ENCODE data around the gene TUBGCP2.

Gene TUBGCP2

GRCh38 chr10:133341983-133342382, 33.3 kb upstream of the TUBGCP2 start:
- DNase-seq (ENCODE audit: low spot score) = no peak

GRCh38 chr10:133339708-133340380, 31.2 kb upstream of the TUBGCP2 start:
- no peak for DNase-seq (ENCODE audit: low spot score)

GRCh38 chr10:133338080-133339071, 29.7 kb upstream of the TUBGCP2 start:
- no peak for DNase-seq (ENCODE audit: low spot score)

GRCh38 chr10:133337370-133337725, 28.7 kb upstream of the TUBGCP2 start:
- no peak for DNase-seq (ENCODE audit: low spot score)

GRCh38 chr10:133336577-133337369, 28.1 kb upstream of the TUBGCP2 start, which contains the start of gene CALY:
Gene CALY (minus strand): TSS chr10:133336896. CDS start chr10:133328989, 7,907 bp downstream.
- no peak for DNase-seq (ENCODE audit: low spot score)

GRCh38 chr10:133336118-133336576, 27.5 kb upstream of the TUBGCP2 start:
- DNase-seq (ENCODE audit: low spot score) = no peak

- no peak for DNase-seq (ENCODE audit: low spot score)
Measured at GRCh38 chr10:133335246-133336117, 26.8 kb upstream of the TUBGCP2 start.

GRCh38 chr10:133334503-133335245, 26.0 kb upstream of the TUBGCP2 start:
- no peak for DNase-seq (ENCODE audit: low spot score)

- DNase-seq (ENCODE audit: low spot score) = no peak
Measured at GRCh38 chr10:133332936-133333699, 24.4 kb upstream of the TUBGCP2 start.

- DNase-seq (ENCODE audit: low spot score) = peak; percentile 91
Measured at GRCh38 chr10:133329491-133330202, 21.0 kb upstream of the TUBGCP2 start.

GRCh38 chr10:133328358-133329343, 20.0 kb upstream of the TUBGCP2 start:
- DNase-seq (ENCODE audit: low spot score) = no peak

GRCh38 chr10:133327651-133328357, 19.1 kb upstream of the TUBGCP2 start:
- DNase-seq (ENCODE audit: low spot score) = no peak

GRCh38 chr10:133326745-133327650, 18.3 kb upstream of the TUBGCP2 start:
- DNase-seq (ENCODE audit: low spot score) = no peak

GRCh38 chr10:133326223-133326551, 17.5 kb upstream of the TUBGCP2 start:
- no peak for DNase-seq (ENCODE audit: low spot score)

GRCh38 chr10:133325440-133326222, 17.0 kb upstream of the TUBGCP2 start:
- DNase-seq (ENCODE audit: low spot score) = no peak

Measured in HuH-7.5 (cell line).